Activated naive CD4-positive, alpha-beta T cell treated with anti-CD3 and anti-CD28 coated beads, Interleukin-2, amount 10 ng/mL, durations not matched to agents 7 days and 5 days (primary cell): ENCODE data around the gene NPLOC4.

Experiments used
- CTCF ChIA-PET: fragments of 350-600 bp; sonication (Branson Sonifier 250); formaldehyde crosslinking; loops from one replicate; lab custom pipeline; 2021; ENCODE audit warnings: antibody characterized with exemption; lab: Charles Lee
- DNase-seq: peaks from one replicate; pipeline ENCODE4 v3.0.0-alpha.2; 2020
- H3K27ac Mint-ChIP-seq: one replicate; pipeline ENCODE4 v1.8.0; 2021; ENCODE audit warnings: mild to moderate bottlenecking, moderate library complexity, mixed read lengths
- H3K27me3 Mint-ChIP-seq: one replicate; pipeline ENCODE4 v1.8.0; 2021; ENCODE audit warnings: mild to moderate bottlenecking, mixed read lengths
- H3K36me3 Mint-ChIP-seq: one replicate; pipeline ENCODE4 v1.8.0; 2021; ENCODE audit warnings: mixed read lengths
- H3K4me1 Mint-ChIP-seq: one replicate; pipeline ENCODE4 v1.8.0; 2021; ENCODE audit warnings: mixed read lengths
- H3K4me3 Mint-ChIP-seq: one replicate; pipeline ENCODE4 v1.8.0; 2021; ENCODE audit warnings: mild to moderate bottlenecking, moderate library complexity, mixed read lengths
- H3K9me3 Mint-ChIP-seq: one replicate; pipeline ENCODE4 v1.8.0; 2021; ENCODE audit warnings: mixed read lengths

Gene NPLOC4

GRCh38 chr17:81523402-81524038 is 113.4 kb downstream of the NPLOC4 start:
- peaks cover 4% of the 10 kb centered on the region for H3K4me1 Mint-ChIP-seq
- H3K4me3 Mint-ChIP-seq, result no peak overlapping the region
- CTCF ChIA-PET, result interaction anchor here (0.9 to 1.0 kb wide), 2 partner anchors 16 to 78 kb away, joined by 3 read pairs; no protein-coding TSS in a partner anchor
- H3K27ac Mint-ChIP-seq, result no peak overlapping the region
- no peaks in the 10 kb centered on the region for H3K9me3 Mint-ChIP-seq
- H3K36me3 Mint-ChIP-seq, result no peaks in the 10 kb centered on the region
- H3K27me3 Mint-ChIP-seq, result peaks cover 72% of the 10 kb centered on the region
- no peak for DNase-seq

GRCh38 chr17:81522491-81523401 is 114.2 kb downstream of the NPLOC4 start:
- Mint-ChIP-seq H3K4me3 (no peak overlapping the region), H3K27ac (no peak overlapping the region), H3K4me1 (peaks cover 10% of the 10 kb centered on the region), H3K36me3 (no peaks in the 10 kb centered on the region), H3K9me3 (no peaks in the 10 kb centered on the region), H3K27me3 (peaks cover 67% of the 10 kb centered on the region)
- DNase-seq, result no peak
- CTCF ChIA-PET, result interaction anchor here (0.9 to 1.0 kb wide), 2 partner anchors 16 to 78 kb away, joined by 3 read pairs; no protein-coding TSS in a partner anchor

GRCh38 chr17:81520021-81520901 is 116.7 kb downstream of the NPLOC4 start:
- no peaks in the 10 kb centered on the region for H3K9me3 Mint-ChIP-seq

GRCh38 chr17:81519284-81520020 is 117.5 kb downstream of the NPLOC4 start:
- Mint-ChIP-seq H3K4me1 (peaks cover 27% of the 10 kb centered on the region), H3K9me3 (no peaks in the 10 kb centered on the region), H3K4me3 (peak overlapping the region; percentile 31), H3K27ac (no peak overlapping the region), H3K27me3 (peaks cover 48% of the 10 kb centered on the region), H3K36me3 (no peaks in the 10 kb centered on the region)
- CTCF ChIA-PET, result interaction anchor here (0.6 to 2.8 kb wide), 4 partner anchors 34 to 678 kb away, joined by 3 to 16 read pairs (median 3); no protein-coding TSS in a partner anchor
- DNase-seq, result peak; percentile 78

More at GRCh38 chr17:81520021-81520901, 116.7 kb downstream of the NPLOC4 start:
- CTCF ChIA-PET, result interaction anchor here (2.8 kb wide), 1 partner anchor 81 kb away, joined by 16 read pairs; no protein-coding TSS in a partner anchor
- peaks cover 53% of the 10 kb centered on the region for H3K27me3 Mint-ChIP-seq
- H3K36me3 Mint-ChIP-seq, result no peaks in the 10 kb centered on the region
- no peak overlapping the region for H3K27ac Mint-ChIP-seq
- H3K4me1 Mint-ChIP-seq, result peaks cover 25% of the 10 kb centered on the region
- no peak for DNase-seq
- H3K4me3 Mint-ChIP-seq, result peak overlapping the region; percentile 31

- H3K36me3 Mint-ChIP-seq, result no peaks in the 10 kb centered on the region
- DNase-seq, result peak; percentile 42
- no peaks in the 10 kb centered on the region for H3K9me3 Mint-ChIP-seq
- CTCF ChIA-PET, result interaction anchor here (0.6 to 2.8 kb wide), 4 partner anchors 35 to 677 kb away, joined by 3 to 16 read pairs (median 3); no protein-coding TSS in a partner anchor
- H3K27ac Mint-ChIP-seq, result no peak overlapping the region
- H3K4me3 Mint-ChIP-seq, result no peak overlapping the region
- peaks cover 27% of the 10 kb centered on the region for H3K4me1 Mint-ChIP-seq
- H3K27me3 Mint-ChIP-seq, result peaks cover 42% of the 10 kb centered on the region
Measured at GRCh38 chr17:81518785-81519283, 118.1 kb downstream of the NPLOC4 start.

- Mint-ChIP-seq H3K9me3 (no peaks in the 10 kb centered on the region), H3K27me3 (peaks cover 36% of the 10 kb centered on the region), H3K4me1 (peaks cover 27% of the 10 kb centered on the region), H3K4me3 (peak overlapping the region; percentile 41), H3K36me3 (no peaks in the 10 kb centered on the region), H3K27ac (peak overlapping the region; percentile 24)
- no peak for DNase-seq
- CTCF ChIA-PET, result interaction anchor here (2.8 kb wide), 1 partner anchor 83 kb away, joined by 16 read pairs; no protein-coding TSS in a partner anchor
Measured at GRCh38 chr17:81518113-81518784, 118.7 kb downstream of the NPLOC4 start.

- H3K4me1 Mint-ChIP-seq, result peaks cover 27% of the 10 kb centered on the region
Measured at GRCh38 chr17:81517339-81518112, 119.4 kb downstream of the NPLOC4 start.

GRCh38 chr17:81517009-81517338 is 119.9 kb downstream of the NPLOC4 start:
- CTCF ChIA-PET, result interaction anchor here (2.8 kb wide), 1 partner anchor 84 kb away, joined by 16 read pairs; no protein-coding TSS in a partner anchor
- no peak for DNase-seq
- peaks cover 3% of the 10 kb centered on the region for H3K36me3 Mint-ChIP-seq
- H3K9me3 Mint-ChIP-seq, result no peaks in the 10 kb centered on the region
- H3K27me3 Mint-ChIP-seq, result peaks cover 23% of the 10 kb centered on the region
- H3K27ac Mint-ChIP-seq, result no peak overlapping the region
- peaks cover 27% of the 10 kb centered on the region for H3K4me1 Mint-ChIP-seq
- H3K4me3 Mint-ChIP-seq, result no peak overlapping the region

More at GRCh38 chr17:81517339-81518112, 119.4 kb downstream of the NPLOC4 start:
- Mint-ChIP-seq H3K27me3 (peaks cover 28% of the 10 kb centered on the region), H3K9me3 (no peaks in the 10 kb centered on the region), H3K4me3 (peak overlapping the region; percentile 41), H3K27ac (no peak overlapping the region), H3K36me3 (no peaks in the 10 kb centered on the region)
- DNase-seq, result no peak
- CTCF ChIA-PET, result interaction anchor here (2.8 kb wide), 1 partner anchor 84 kb away, joined by 16 read pairs; no protein-coding TSS in a partner anchor

- Mint-ChIP-seq H3K4me3 (peak overlapping the region; percentile 90), H3K27ac (peak overlapping the region; percentile 58), H3K9me3 (no peaks in the 10 kb centered on the region), H3K27me3 (peaks cover 19% of the 10 kb centered on the region), H3K36me3 (peaks cover 8% of the 10 kb centered on the region), H3K4me1 (peaks cover 27% of the 10 kb centered on the region)
- no peak for DNase-seq
- CTCF ChIA-PET, result interaction anchor here (1.3 kb wide), 1 partner anchor 85 kb away, joined by 3 read pairs; no protein-coding TSS in a partner anchor
Measured at GRCh38 chr17:81516439-81516838, 120.5 kb downstream of the NPLOC4 start.

GRCh38 chr17:81515530-81516041 is 121.3 kb downstream of the NPLOC4 start:
- no peaks in the 10 kb centered on the region for H3K9me3 Mint-ChIP-seq
- H3K27ac Mint-ChIP-seq, result peak overlapping the region; percentile 91
- peak overlapping the region; percentile 90 for H3K4me3 Mint-ChIP-seq
- peaks cover 14% of the 10 kb centered on the region for H3K27me3 Mint-ChIP-seq
- DNase-seq, result no peak
- H3K4me1 Mint-ChIP-seq, result peaks cover 25% of the 10 kb centered on the region
- H3K36me3 Mint-ChIP-seq, result peaks cover 17% of the 10 kb centered on the region
- CTCF ChIA-PET, result interaction anchor here (1.3 kb wide), 1 partner anchor 86 kb away, joined by 3 read pairs; no protein-coding TSS in a partner anchor

GRCh38 chr17:81514739-81515529 is 122.0 kb downstream of the NPLOC4 start:
- Mint-ChIP-seq H3K27me3 (peaks cover 8% of the 10 kb centered on the region), H3K9me3 (no peaks in the 10 kb centered on the region), H3K4me1 (peaks cover 23% of the 10 kb centered on the region), H3K4me3 (peak overlapping the region; percentile 90), H3K27ac (peak overlapping the region; percentile 91), H3K36me3 (peaks cover 23% of the 10 kb centered on the region)
- peak; percentile 84 for DNase-seq
- CTCF ChIA-PET, result interaction anchor here (1.3 kb wide), 1 partner anchor 87 kb away, joined by 3 read pairs; no protein-coding TSS in a partner anchor
